Measurements from ENCODE around the gene DNPEP.

DNA sequence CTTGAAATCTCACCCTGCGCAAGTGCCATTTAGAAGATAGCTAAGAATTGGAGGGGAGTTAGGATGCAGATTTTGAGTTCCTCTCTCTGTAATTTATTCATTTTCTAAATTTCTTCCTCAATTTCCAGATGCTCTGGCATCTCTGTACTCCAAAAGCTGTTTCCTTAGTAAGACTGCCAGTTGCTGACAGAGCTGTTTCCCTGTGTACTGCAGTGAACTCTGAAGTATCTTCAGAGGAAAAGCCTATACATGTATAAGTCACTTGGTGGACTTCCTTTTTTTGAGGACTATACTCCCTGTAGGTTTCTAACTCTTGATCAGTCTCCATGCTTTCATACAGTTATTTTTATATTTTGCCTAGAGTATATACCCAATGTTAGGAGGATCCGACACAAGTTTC, 53.6 kb downstream of the DNPEP start:
- no peak for TF ChIP-seq ZNF274 (IDR thresholded peaks at IDR 0.05; ENCODE audit: low read depth, low read length)
- TF ChIP-seq YY1 (IDR thresholded peaks at IDR 0.05; ENCODE audit: insufficient read depth, insufficient read length), result no peak

Data from NT2/D1 (cell line).